Measurements from ENCODE around the gene POU6F2. TPM values are rescaled to one million over a fixed set of nuclear protein-coding genes. Genes with fewer than 3 reads are reported as not detected.

POU6F2 gene
- total RNA-seq, 4 donors from 2014 or later = 0.48 to 0.82 TPM; not detected in 2

- TF ChIP-seq POLR2AphosphoS5 (IDR thresholded peaks at IDR 0.05) (peak in 1 of 3 donors; percentile 9), CTCF (IDR thresholded peaks at IDR 0.05) (no peak)
- H3K27ac ChIP-seq = no peak overlapping the region
- H3K9me3 ChIP-seq = no peaks in the 10 kb centered on the region
- in situ Hi-C loops (cut with MboI; ENCODE audit: low pct_ligation_motif_present in 1 of 4, low pct_unique_long_range_greater_than_20kb in 1 of 4, low sequenced_read_pairs in 3 of 4) = no loop called here
- peaks cover 0 to 2% (median 0%) of the 10 kb centered on the region in 4 donors for H3K4me1 ChIP-seq
- H3K27me3 ChIP-seq = no peaks in the 10 kb centered on the region
- H3K4me3 ChIP-seq = no peak overlapping the region
- peak; percentile 10 for DNase-seq
- no peaks in the 10 kb centered on the region for H3K36me3 ChIP-seq
- intact Hi-C loops (cut with DNase I; ENCODE audit: low total_unique reads) = no loop called here
- WGBS, 2 donors (ENCODE audit: low coverage in 1 of 2) = 54 to 57% methylated on average over 11 to 17 of the region's 17 CpGs
Observed at GRCh38 chr7:39353615-39354376, 376.1 kb downstream of the POU6F2 start.

GRCh38 chr7:39355664-39356063 is 378.0 kb downstream of the POU6F2 start:
- in situ Hi-C loops (cut with MboI; ENCODE audit: low pct_ligation_motif_present in 1 of 4, low pct_unique_long_range_greater_than_20kb in 1 of 4, low sequenced_read_pairs in 3 of 4) = no loop called here
- intact Hi-C loops (cut with DNase I; ENCODE audit: low total_unique reads) = no loop called here
- 67 to 80% methylated on average over 3 to 4 of the region's 4 CpGs for WGBS, 2 donors (ENCODE audit: low coverage in 1 of 2)
- Histone ChIP-seq H3K4me1 (peaks cover 0 to 2% (median 0%) of the 10 kb centered on the region in 4 donors), H3K27me3 (no peaks in the 10 kb centered on the region), H3K27ac (no peak overlapping the region), H3K4me3 (no peak overlapping the region), H3K9me3 (no peaks in the 10 kb centered on the region), H3K36me3 (no peaks in the 10 kb centered on the region)
- TF ChIP-seq POLR2A (IDR thresholded peaks at IDR 0.05) (no peak), CTCF (IDR thresholded peaks at IDR 0.05) (no peak), POLR2AphosphoS5 (IDR thresholded peaks at IDR 0.05) (no peak), EP300 (IDR thresholded peaks at IDR 0.05; ENCODE audit: low read depth) (no peak)
- DNase-seq = no peak

- in situ Hi-C loops (cut with MboI; ENCODE audit: low pct_ligation_motif_present in 1 of 4, low pct_unique_long_range_greater_than_20kb in 1 of 4, low sequenced_read_pairs in 3 of 4) = no loop called here
- DNase-seq = no peak
- WGBS, 2 donors (ENCODE audit: low coverage in 1 of 2) = 79 to 80% methylated on average over 5 to 7 of the region's 7 CpGs
Observed at GRCh38 chr7:39356172-39356925, 378.6 kb downstream of the POU6F2 start.

More at GRCh38 chr7:39356172-39356925, 378.6 kb downstream of the POU6F2 start:
- Histone ChIP-seq H3K9me3 (no peaks in the 10 kb centered on the region), H3K36me3 (no peaks in the 10 kb centered on the region), H3K27ac (no peak overlapping the region), H3K4me3 (no peak overlapping the region), H3K27me3 (no peaks in the 10 kb centered on the region), H3K4me1 (peaks cover 0 to 2% (median 0%) of the 10 kb centered on the region in 4 donors)
- intact Hi-C loops (cut with DNase I; ENCODE audit: low total_unique reads) = no loop called here
- TF ChIP-seq CTCF (IDR thresholded peaks at IDR 0.05) (no peak), EP300 (IDR thresholded peaks at IDR 0.05; ENCODE audit: low read depth) (no peak), POLR2A (IDR thresholded peaks at IDR 0.05) (no peak), POLR2AphosphoS5 (IDR thresholded peaks at IDR 0.05) (no peak)

Data from transverse colon (tissue), 4 donors.